AG20443 (cell line): ENCODE data around the gene FOXD1.

Experiments
- DNase-seq: peaks from one replicate; pipeline ENCODE4 v3.0.0; 2012; ENCODE audit warnings: low spot score, mixed read lengths

FOXD1 gene

GRCh38 chr5:73441378-73441777, 7.2 kb downstream of the FOXD1 start:
- DNase-seq: no peak

GRCh38 chr5:73440262-73440661, 8.3 kb downstream of the FOXD1 start:
- DNase-seq: no peak

- no peak for DNase-seq
Measured at GRCh38 chr5:73438645-73439470, 9.7 kb downstream of the FOXD1 start.

GRCh38 chr5:73437777-73438644, 10.6 kb downstream of the FOXD1 start:
- no peak for DNase-seq

- DNase-seq: peak; percentile 84
Measured at GRCh38 chr5:73437101-73437776, 11.3 kb downstream of the FOXD1 start.

- peak; percentile 41 for DNase-seq
Measured at GRCh38 chr5:73436535-73437100, 12.0 kb downstream of the FOXD1 start.

GRCh38 chr5:73435759-73436534, 12.6 kb downstream of the FOXD1 start:
- DNase-seq: no peak

- DNase-seq: no peak
Measured at GRCh38 chr5:73434907-73435306, 13.7 kb downstream of the FOXD1 start.

- no peak for DNase-seq
Measured at GRCh38 chr5:73434461-73434860, 14.1 kb downstream of the FOXD1 start.

GRCh38 chr5:73433982-73434342, 14.6 kb downstream of the FOXD1 start:
- DNase-seq: peak; percentile 32

GRCh38 chr5:73433272-73433981, 15.2 kb downstream of the FOXD1 start:
- no peak for DNase-seq

GRCh38 chr5:73431204-73431851, 17.2 kb downstream of the FOXD1 start:
- no peak for DNase-seq

- no peak for DNase-seq
Measured at GRCh38 chr5:73426034-73426433, 22.5 kb downstream of the FOXD1 start.

GRCh38 chr5:73424556-73424977, 24.0 kb downstream of the FOXD1 start:
- no peak for DNase-seq

- no peak for DNase-seq
Measured at GRCh38 chr5:73422164-73422563, 26.4 kb downstream of the FOXD1 start.

GRCh38 chr5:73420666-73421065, 27.9 kb downstream of the FOXD1 start:
- no peak for DNase-seq

- DNase-seq: peak; percentile 79
Measured at GRCh38 chr5:73419465-73420390, 28.8 kb downstream of the FOXD1 start.

- no peak for DNase-seq
Measured at GRCh38 chr5:73419117-73419464, 29.5 kb downstream of the FOXD1 start.

GRCh38 chr5:73418244-73418691, 30.3 kb downstream of the FOXD1 start:
- DNase-seq: peak; percentile 23
